Loucy (cell line): ENCODE measurements around the gene DMRT3.
"Not testable (repeated sequence)": the region's sequence is repeated elsewhere in the genome, so short reads cannot be mapped to it uniquely, and the experiment has no call there.

Experiments used
- H2AFZ ChIP-seq: fragments of 200-600 bp; sonication (generic); 2 replicates; pipeline ENCODE4 v1.6.0; 2016; ENCODE audit warnings: antibody characterized with exemption, mild to moderate bottlenecking, low read length, moderate library complexity
- H3F3A ChIP-seq: fragments of 200-600 bp; 2 replicates; pipeline ENCODE4 v1.6.0; 2016; ENCODE audit warnings: antibody characterized with exemption, low read depth, mild to moderate bottlenecking
- H3K27me3 ChIP-seq: fragments of 200-600 bp; sonication (generic); 2 replicates; pipeline ENCODE4 v1.6.1; 2014; ENCODE audit warnings: low read length, mild to moderate bottlenecking; ENCODE audit not compliant: insufficient read depth, poor library complexity, severe bottlenecking
- H3K36me3 ChIP-seq: fragments of 200-600 bp; sonication (generic); 2 replicates; pipeline ENCODE4 v1.6.1; 2016; ENCODE audit warnings: low read length; ENCODE audit not compliant: insufficient read depth
- H3K4me1 ChIP-seq: fragments of 200-600 bp; sonication (generic); 2 replicates; pipeline ENCODE4 v1.5.1; 2014; ENCODE audit warnings: low read length, mild to moderate bottlenecking; ENCODE audit not compliant: insufficient read depth, poor library complexity, severe bottlenecking
- H3K4me2 ChIP-seq: fragments of 200-600 bp; sonication (generic); 2 replicates; pipeline ENCODE4 v1.6.0; 2014; ENCODE audit warnings: antibody characterized with exemption, low read length, low read depth, mild to moderate bottlenecking; ENCODE audit not compliant: poor library complexity, severe bottlenecking
- H3K4me3 ChIP-seq: fragments of 200-600 bp; sonication (generic); 2 replicates; pipeline ENCODE4 v1.5.1; 2014; ENCODE audit warnings: low read length, mild to moderate bottlenecking, mixed read lengths; ENCODE audit not compliant: poor library complexity, severe bottlenecking
- H3K79me2 ChIP-seq: fragments of 200-600 bp; sonication (generic); 2 replicates; pipeline ENCODE4 v1.6.1; 2014; ENCODE audit warnings: low read length; ENCODE audit not compliant: insufficient read depth
- H3K9ac ChIP-seq: fragments of 200-600 bp; sonication (generic); 2 replicates; pipeline ENCODE4 v1.6.0; 2014; ENCODE audit warnings: mild to moderate bottlenecking, low read depth, low read length, moderate library complexity; ENCODE audit not compliant: poor library complexity, severe bottlenecking
- H3K9me2 ChIP-seq: fragments of 200-600 bp; sonication (generic); replicated peaks from 2 replicates; pipeline ENCODE4 v1.6.1; 2016; ENCODE audit warnings: low read depth, low read length, mixed read lengths
- H3K9me3 ChIP-seq: fragments of 200-600 bp; sonication (generic); 2 replicates; pipeline ENCODE4 v1.6.1; 2014; ENCODE audit warnings: mild to moderate bottlenecking, antibody characterized with exemption, low read length, low read depth; ENCODE audit not compliant: insufficient read depth
- H4K20me1 ChIP-seq: fragments of 200-600 bp; sonication (generic); 2 replicates; pipeline ENCODE4 v1.6.0; 2014; ENCODE audit warnings: antibody characterized with exemption, low read length, mild to moderate bottlenecking; ENCODE audit not compliant: insufficient read depth, poor library complexity, severe bottlenecking
- EZH2phosphoT487 ChIP-seq: fragments of 200-600 bp; IDR thresholded peaks from 2 replicates; pipeline ENCODE4 v1.6.1; 2018; ENCODE audit warnings: antibody characterized with exemption, mild to moderate bottlenecking, moderate library complexity, borderline replicate concordance
- TF ChIP-seq, protein P1 (sequence below): fragments of 200-600 bp; sonication (generic); conservative IDR thresholded peaks from 2 replicates; pipeline ENCODE4 v1.5.1; 2014; ENCODE audit warnings: mild to moderate bottlenecking, antibody characterized with exemption, low read length

Gene DMRT3

DNA sequence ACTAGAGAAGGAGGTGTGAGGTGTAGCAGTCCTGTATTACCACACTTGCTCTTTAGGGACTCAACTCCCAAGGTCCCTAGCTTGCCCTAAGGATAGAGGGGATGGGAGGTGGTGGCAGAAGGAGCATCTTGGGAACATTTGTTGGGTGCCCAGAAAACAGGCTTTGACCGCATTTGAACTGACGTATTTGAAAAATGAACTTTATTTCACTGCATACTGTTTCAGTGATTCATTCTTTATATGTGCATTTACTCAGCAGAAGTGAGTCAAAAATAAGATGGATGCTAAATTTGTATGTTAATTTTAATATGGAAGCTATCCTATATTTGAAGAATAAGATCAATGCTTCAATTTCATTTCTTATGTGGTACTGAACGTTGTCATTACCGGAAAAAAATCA, 18.7 kb downstream of the DMRT3 start:
- H3K4me2 ChIP-seq = no peak overlapping the region
- no peak overlapping the region for H3K9ac ChIP-seq
- no peaks in the 10 kb centered on the region for H4K20me1 ChIP-seq
- H3K4me1 ChIP-seq = no peaks in the 10 kb centered on the region
- H3F3A ChIP-seq = 0 out of 2 replicates have a peak, but pooled peaks cover 2% of the 10 kb centered on the region
- H3K9me3 ChIP-seq = no peaks in the 10 kb centered on the region
- H2AFZ ChIP-seq = no peak overlapping the region
- H3K36me3 ChIP-seq = no peaks in the 10 kb centered on the region
- no peaks in the 10 kb centered on the region for H3K27me3 ChIP-seq
- H3K9me2 ChIP-seq = no peaks in the 10 kb centered on the region
- no peak overlapping the region for H3K4me3 ChIP-seq
- TF ChIP-seq, protein P1, sequence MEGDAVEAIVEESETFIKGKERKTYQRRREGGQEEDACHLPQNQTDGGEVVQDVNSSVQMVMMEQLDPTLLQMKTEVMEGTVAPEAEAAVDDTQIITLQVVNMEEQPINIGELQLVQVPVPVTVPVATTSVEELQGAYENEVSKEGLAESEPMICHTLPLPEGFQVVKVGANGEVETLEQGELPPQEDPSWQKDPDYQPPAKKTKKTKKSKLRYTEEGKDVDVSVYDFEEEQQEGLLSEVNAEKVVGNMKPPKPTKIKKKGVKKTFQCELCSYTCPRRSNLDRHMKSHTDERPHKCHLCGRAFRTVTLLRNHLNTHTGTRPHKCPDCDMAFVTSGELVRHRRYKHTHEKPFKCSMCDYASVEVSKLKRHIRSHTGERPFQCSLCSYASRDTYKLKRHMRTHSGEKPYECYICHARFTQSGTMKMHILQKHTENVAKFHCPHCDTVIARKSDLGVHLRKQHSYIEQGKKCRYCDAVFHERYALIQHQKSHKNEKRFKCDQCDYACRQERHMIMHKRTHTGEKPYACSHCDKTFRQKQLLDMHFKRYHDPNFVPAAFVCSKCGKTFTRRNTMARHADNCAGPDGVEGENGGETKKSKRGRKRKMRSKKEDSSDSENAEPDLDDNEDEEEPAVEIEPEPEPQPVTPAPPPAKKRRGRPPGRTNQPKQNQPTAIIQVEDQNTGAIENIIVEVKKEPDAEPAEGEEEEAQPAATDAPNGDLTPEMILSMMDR = no peak
- no peak for TF ChIP-seq EZH2phosphoT487
- H3K79me2 ChIP-seq = no peaks in the 10 kb centered on the region

DNA sequence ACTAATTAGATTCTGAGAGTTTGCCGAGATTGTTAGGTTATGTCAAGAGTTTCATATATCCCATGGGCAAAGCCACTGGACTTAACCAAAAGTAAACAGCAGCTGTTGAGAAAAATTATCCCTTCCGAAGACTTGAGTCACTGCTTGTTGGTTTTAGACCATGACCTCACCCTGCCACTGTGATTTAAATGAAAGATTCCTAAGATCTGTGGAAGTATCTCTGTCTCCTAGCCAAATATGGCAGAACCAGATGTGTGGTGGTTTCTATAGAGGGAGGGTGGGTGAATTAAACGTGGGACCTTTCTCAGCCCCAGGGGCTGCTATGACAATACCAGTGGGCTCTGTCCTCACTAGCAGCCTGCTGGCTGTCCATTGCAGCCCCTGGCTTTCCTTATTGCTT, 19.3 kb downstream of the DMRT3 start:
- Histone ChIP-seq H3K9ac (no peak overlapping the region), H4K20me1 (no peaks in the 10 kb centered on the region), H3K4me3 (no peak overlapping the region), H3K4me2 (no peak overlapping the region), H3K79me2 (no peaks in the 10 kb centered on the region), H3K4me1 (no peaks in the 10 kb centered on the region), H2AFZ (no peak overlapping the region), H3K9me2 (no peaks in the 10 kb centered on the region), H3K27me3 (no peaks in the 10 kb centered on the region), H3F3A (0 out of 2 replicates have a peak, but pooled peaks cover 2% of the 10 kb centered on the region), H3K9me3 (no peaks in the 10 kb centered on the region), H3K36me3 (no peaks in the 10 kb centered on the region)
- no peak for TF ChIP-seq EZH2phosphoT487
- TF ChIP-seq, protein P1 = no peak

DNA sequence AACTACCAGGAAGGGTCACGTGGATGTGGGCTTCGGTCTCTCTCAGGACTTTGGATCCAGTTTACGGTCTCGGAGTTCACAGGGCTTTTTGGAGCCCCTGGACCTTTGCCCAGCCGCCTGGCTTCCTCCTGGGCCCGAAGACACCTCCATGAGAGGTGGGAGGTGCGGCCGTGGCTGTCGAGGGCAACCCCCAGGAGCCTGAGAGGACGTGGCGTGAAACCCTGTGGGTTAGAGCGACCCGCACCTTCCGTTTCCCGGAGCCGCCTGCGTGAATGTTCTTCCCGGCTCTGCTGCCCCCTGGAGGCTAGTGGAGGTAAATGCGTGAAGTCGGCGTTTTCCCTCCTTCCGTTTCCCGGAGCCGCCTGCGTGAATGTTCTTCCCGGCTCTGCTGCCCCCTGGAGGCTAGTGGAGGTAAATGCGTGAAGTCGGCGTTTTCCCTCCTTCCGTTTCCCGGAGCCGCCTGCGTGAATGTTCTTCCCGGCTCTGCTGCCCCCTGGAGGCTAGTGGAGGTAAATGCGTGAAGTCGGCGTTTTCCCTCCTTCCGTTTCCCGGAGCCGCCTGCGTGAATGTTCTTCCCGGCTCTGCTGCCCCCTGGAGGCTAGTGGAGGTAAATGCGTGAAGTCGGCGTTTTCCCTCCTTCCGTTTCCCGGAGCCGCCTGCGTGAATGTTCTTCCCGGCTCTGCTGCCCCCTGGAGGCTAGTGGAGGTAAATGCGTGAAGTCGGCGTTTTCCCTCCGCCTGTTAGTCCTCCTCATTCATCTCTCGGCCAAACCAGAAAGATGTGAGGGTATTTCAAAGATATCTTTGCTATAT, 22.1 kb downstream of the DMRT3 start:
- H3K27me3 ChIP-seq, H3K9me2 ChIP-seq, H3K79me2 ChIP-seq, H3K9me3 ChIP-seq, H4K20me1 ChIP-seq, H3K36me3 ChIP-seq, H3K4me1 ChIP-seq, H3K9ac ChIP-seq, H3K4me2 ChIP-seq, H3F3A ChIP-seq, H3K4me3 ChIP-seq, H2AFZ ChIP-seq: not testable (repeated sequence)
- TF ChIP-seq, protein P1 = peak; percentile 79
